GM23248 (cell line): ENCODE data around the gene HLA-DMA. TPM values are rescaled to one million over a fixed set of nuclear protein-coding genes. Genes with fewer than 3 reads are reported as not detected.

Source experiments
- DNase-seq: peaks from one replicate; pipeline ENCODE4 v3.0.0-alpha.2; 2015
- H2AFZ ChIP-seq: fragments of 200-600 bp; sonication (generic); 2 replicates; pipeline ENCODE4 v1.6.1; 2016; ENCODE audit warnings: antibody characterized with exemption
- H3F3A ChIP-seq: fragments of 200-600 bp; sonication (generic); 2 replicates; pipeline ENCODE4 v1.6.1; 2016; ENCODE audit warnings: mild to moderate bottlenecking, antibody characterized with exemption, mixed run types; ENCODE audit not compliant: insufficient read depth
- H3K27ac ChIP-seq: fragments of 200-600 bp; sonication (generic); 2 replicates; pipeline ENCODE4 v1.5.1; 2016; ENCODE audit warnings: mild to moderate bottlenecking
- H3K27me3 ChIP-seq: fragments of 200-600 bp; sonication (generic); replicated peaks from 2 replicates; pipeline ENCODE4 v1.6.1; 2016; ENCODE audit warnings: mild to moderate bottlenecking; ENCODE audit not compliant: insufficient read depth
- H3K36me3 ChIP-seq: fragments of 200-600 bp; sonication (generic); 2 replicates; pipeline ENCODE4 v1.6.1; 2016; ENCODE audit warnings: low read depth, mild to moderate bottlenecking
- H3K4me1 ChIP-seq: fragments of 200-600 bp; sonication (generic); 2 replicates; pipeline ENCODE4 v1.6.1; 2016; ENCODE audit warnings: mild to moderate bottlenecking; ENCODE audit not compliant: insufficient read depth
- H3K4me2 ChIP-seq: fragments of 200-600 bp; sonication (generic); one replicate; pipeline ENCODE4 v1.6.1; 2016; ENCODE audit warnings: mild to moderate bottlenecking; ENCODE audit not compliant: unreplicated experiment
- H3K4me3 ChIP-seq: fragments of 200-600 bp; sonication (generic); 2 replicates; pipeline ENCODE4 v1.5.1; 2016; ENCODE audit warnings: mild to moderate bottlenecking
- H3K79me2 ChIP-seq: fragments of 200-600 bp; sonication (generic); 2 replicates; pipeline ENCODE4 v1.6.1; 2016; ENCODE audit warnings: mild to moderate bottlenecking; ENCODE audit not compliant: insufficient read depth
- H3K9ac ChIP-seq: fragments of 200-600 bp; sonication (generic); 2 replicates; pipeline ENCODE4 v1.6.1; 2016; ENCODE audit warnings: mild to moderate bottlenecking
- H3K9me2 ChIP-seq: fragments of 200-600 bp; sonication (generic); 2 replicates; pipeline ENCODE4 v1.6.1; 2016; ENCODE audit warnings: mixed run types, mild to moderate bottlenecking, moderate library complexity; ENCODE audit not compliant: insufficient read depth
- H3K9me3 ChIP-seq: fragments of 200-600 bp; sonication (generic); one replicate; pipeline ENCODE4 v1.6.1; 2017; ENCODE audit warnings: low read depth
- H4K20me1 ChIP-seq: fragments of 200-600 bp; sonication (generic); 2 replicates; pipeline ENCODE4 v1.6.0; 2016; ENCODE audit not compliant: insufficient read depth
- EZH2 ChIP-seq: fragments of 200-600 bp; sonication (generic); IDR thresholded peaks from 2 replicates; pipeline ENCODE4 v1.6.1; 2018; ENCODE audit warnings: antibody characterized with exemption, mild to moderate bottlenecking; ENCODE audit not compliant: insufficient read depth, poor library complexity, severe bottlenecking
- EZH2phosphoT487 ChIP-seq: fragments of 200-600 bp; sonication (generic); IDR thresholded peaks from 2 replicates; pipeline ENCODE4 v1.6.1; 2018; ENCODE audit warnings: antibody characterized with exemption, moderate library complexity, mild to moderate bottlenecking, low read depth; ENCODE audit not compliant: insufficient read depth
- WGBS, 2 experiments: methylation state at CpG; one replicate each; pipeline ENCODE4 v1.1.6; 2015 to 2017; ENCODE audit warnings: low lambda C conversion rate in 2 of 2, low coverage in 1 of 2; ENCODE audit errors: missing lambda C conversion rate in 2 of 2; 5-methylcytosine and 5-hydroxymethylcytosine counted together
- in situ Hi-C: fragments of 300-500 bp; cut with MboI; formaldehyde crosslinking; loops from 2 replicates; pipeline ENCODE4 v1.15.0; 2020
- polyA plus RNA-seq: library from polyadenylated mRNA; unstranded; fragments of >200 nt; fragmentation: Nextera tagmentation; extraction: Ambion mirVana; gene quantifications from 2 replicates; pipeline ENCODE4 v1.2.1, GENCODE V29; 2016
- total RNA-seq: library from RNA; depleted of rRNA; stranded (reverse); fragments of >200 nt; shearing (Covaris generic); gene quantifications from 2 replicates; pipeline ENCODE4 v1.2.3, GENCODE V29; 2014

HLA-DMA gene
- total and polyA plus RNA-seq, 2 experiments from 2014 or later, result 6.2 to 6.3 TPM

- Histone ChIP-seq H3K9me2 (no peaks in the 10 kb centered on the region), H3K27me3 (no peaks in the 10 kb centered on the region; the same call in none of the 2 replicates), H3K4me1 (no peaks in the 10 kb centered on the region), H3K79me2 (no peaks in the 10 kb centered on the region), H3K9ac (no peak overlapping the region), H3K4me3 (no peak overlapping the region), H3K4me2 (no peak overlapping the region), H4K20me1 (no peaks in the 10 kb centered on the region), H3K36me3 (no peaks in the 10 kb centered on the region), H3K27ac (no peak overlapping the region), H2AFZ (peak overlapping the region; percentile 27; the same call in 1 of the 2 replicates), H3F3A (no peaks in the 10 kb centered on the region), H3K9me3 (no peaks in the 10 kb centered on the region)
- no peak for DNase-seq
- in situ Hi-C loops, result no loop called here
- WGBS, 2 experiments, result 77 to 84% methylated on average over 4 of the region's 4 CpGs
- no peak for TF ChIP-seq EZH2
- no peak for TF ChIP-seq EZH2phosphoT487
Measured at GRCh38 chr6:32935551-32936238, 17.2 kb downstream of the HLA-DMA start.

- in situ Hi-C loops, result no loop called here
Measured at GRCh38 chr6:32933661-32934085, 19.2 kb downstream of the HLA-DMA start.

GRCh38 chr6:32932132-32932868, 20.6 kb downstream of the HLA-DMA start:
- no peak overlapping the region for H3K9ac ChIP-seq
- no peak overlapping the region for H3K4me2 ChIP-seq
- H4K20me1 ChIP-seq, result no peaks in the 10 kb centered on the region
- no peaks in the 10 kb centered on the region; the same call in 1 of the 2 replicates for H3K27me3 ChIP-seq
- no peaks in the 10 kb centered on the region for H3F3A ChIP-seq
- no peak overlapping the region for H3K4me3 ChIP-seq
- in situ Hi-C loops, result no loop called here
- DNase-seq, result peak; percentile 21
- H3K36me3 ChIP-seq, result no peaks in the 10 kb centered on the region
- no peaks in the 10 kb centered on the region for H3K79me2 ChIP-seq
- WGBS, 2 experiments, result 56 to 68% methylated on average over 4 to 7 of the region's 7 CpGs
- TF ChIP-seq EZH2phosphoT487 (no peak), EZH2 (no peak)
- no peaks in the 10 kb centered on the region for H3K9me2 ChIP-seq
- no peak overlapping the region for H2AFZ ChIP-seq
- no peaks in the 10 kb centered on the region for H3K9me3 ChIP-seq
- H3K4me1 ChIP-seq, result no peaks in the 10 kb centered on the region
- no peak overlapping the region for H3K27ac ChIP-seq

More at GRCh38 chr6:32933661-32934085, 19.2 kb downstream of the HLA-DMA start:
- H3K36me3 ChIP-seq, result no peaks in the 10 kb centered on the region
- H3K9ac ChIP-seq, result no peak overlapping the region
- H3K4me3 ChIP-seq, result no peak overlapping the region
- no peaks in the 10 kb centered on the region for H3K79me2 ChIP-seq
- 0 to 2% methylated on average over 3 of the region's 3 CpGs for WGBS, 2 experiments
- peak; percentile 84 for DNase-seq
- no peaks in the 10 kb centered on the region; the same call in none of the 2 replicates for H3K27me3 ChIP-seq
- H3F3A ChIP-seq, result no peaks in the 10 kb centered on the region
- no peak overlapping the region for H2AFZ ChIP-seq
- no peaks in the 10 kb centered on the region for H3K9me3 ChIP-seq
- no peak for TF ChIP-seq EZH2phosphoT487
- no peak for TF ChIP-seq EZH2
- H3K9me2 ChIP-seq, result no peaks in the 10 kb centered on the region
- H4K20me1 ChIP-seq, result no peaks in the 10 kb centered on the region
- H3K4me1 ChIP-seq, result no peaks in the 10 kb centered on the region
- no peak overlapping the region for H3K27ac ChIP-seq
- no peak overlapping the region for H3K4me2 ChIP-seq

GRCh38 chr6:32931211-32931610, 21.7 kb downstream of the HLA-DMA start:
- in situ Hi-C loops, result no loop called here
- H3K36me3 ChIP-seq, result no peaks in the 10 kb centered on the region
- no peaks in the 10 kb centered on the region; the same call in 1 of the 2 replicates for H3K27me3 ChIP-seq
- no peak for TF ChIP-seq EZH2phosphoT487
- TF ChIP-seq EZH2, result no peak
- no peaks in the 10 kb centered on the region for H4K20me1 ChIP-seq
- no peak overlapping the region for H3K4me3 ChIP-seq
- H3K9me3 ChIP-seq, result no peaks in the 10 kb centered on the region
- no peaks in the 10 kb centered on the region for H3K79me2 ChIP-seq
- no peaks in the 10 kb centered on the region for H3K9me2 ChIP-seq
- no peaks in the 10 kb centered on the region for H3K4me1 ChIP-seq
- H3F3A ChIP-seq, result no peaks in the 10 kb centered on the region
- no peak overlapping the region for H3K9ac ChIP-seq
- no peak overlapping the region for H2AFZ ChIP-seq
- H3K27ac ChIP-seq, result no peak overlapping the region
- DNase-seq, result no peak
- H3K4me2 ChIP-seq, result no peak overlapping the region
- 23 to 25% methylated on average over 1 of the region's 1 CpG for WGBS, 2 experiments
